Measurements from ENCODE around the gene ACBD6. TPM values are rescaled to one million over a fixed set of nuclear protein-coding genes. Genes with fewer than 3 reads are reported as not detected.

Gene ACBD6
- total RNA-seq, 4 donors from 2014 or later, result 26.6 to 51.3 (median 34.4) TPM

- 16 to 18% methylated on average over 8 of the region's 8 CpGs for WGBS, 2 donors
- H3K27ac ChIP-seq, result peak overlapping the region; percentile 93 to 95 (median 94)
- no peaks in the 10 kb centered on the region for H3K9me3 ChIP-seq
- no peaks in the 10 kb centered on the region for H3K27me3 ChIP-seq
- TF ChIP-seq CTCF (IDR thresholded peaks at IDR 0.05) (no peak), POLR2A (IDR thresholded peaks at IDR 0.05) (no peak)
- intact Hi-C loops (cut with DNase I), result no loop called here
- DNase-seq, result no peak
- peaks cover 0 to 2% (median 0%) of the 10 kb centered on the region in 3 donors for H3K36me3 ChIP-seq
- peaks cover 0 to 37% (median 18%) of the 10 kb centered on the region in 3 donors for H3K4me1 ChIP-seq
- H3K4me3 ChIP-seq, result peak overlapping the region; percentile 74 to 95 (median 86)
Measured at GRCh38 chr1:180503280-180503862, 994 bp upstream of the ACBD6 start.

GRCh38 chr1:180501865-180502360 is 464 bp downstream of the ACBD6 start:
- Histone ChIP-seq H3K4me3 (peak overlapping the region; percentile 74 to 95 (median 86)), H3K9me3 (no peaks in the 10 kb centered on the region), H3K4me1 (peaks cover 0 to 37% (median 18%) of the 10 kb centered on the region in 3 donors), H3K27me3 (no peaks in the 10 kb centered on the region), H3K27ac (peak overlapping the region; percentile 93 to 95 (median 94)), H3K36me3 (peaks cover 0 to 4% (median 0%) of the 10 kb centered on the region in 3 donors)
- no peak for TF ChIP-seq POLR2A (IDR thresholded peaks at IDR 0.05)
- peak in 1 of 6 experiments; percentile 7 for TF ChIP-seq CTCF (IDR thresholded peaks at IDR 0.05)
- DNase-seq, result no peak
- intact Hi-C loops (cut with DNase I), result no loop called here
- WGBS, 2 donors, result 0 to 1% methylated on average over 6 to 8 of the region's 18 CpGs

GRCh38 chr1:180500689-180501088 is 1.7 kb downstream of the ACBD6 start:
- Histone ChIP-seq H3K9me3 (no peaks in the 10 kb centered on the region), H3K4me1 (peaks cover 0 to 37% (median 18%) of the 10 kb centered on the region in 3 donors), H3K36me3 (peaks cover 0 to 4% (median 0%) of the 10 kb centered on the region in 3 donors), H3K27ac (no peak overlapping the region), H3K27me3 (no peaks in the 10 kb centered on the region), H3K4me3 (peak overlapping the region in 1 of 4 donors; percentile 78)
- DNase-seq, result no peak
- intact Hi-C loops (cut with DNase I), result no loop called here
- WGBS, 2 donors, result 63 to 65% methylated on average over 2 of the region's 2 CpGs
- TF ChIP-seq POLR2A (IDR thresholded peaks at IDR 0.05), result no peak
- TF ChIP-seq CTCF (IDR thresholded peaks at IDR 0.05), result no peak

- intact Hi-C loops (cut with DNase I), result no loop called here
- WGBS, 2 donors, result 91 to 96% methylated on average over 4 of the region's 4 CpGs
- H3K27ac ChIP-seq, result no peak overlapping the region
- peaks cover 0 to 34% (median 18%) of the 10 kb centered on the region in 3 donors for H3K4me1 ChIP-seq
- peaks cover 0 to 19% (median 0%) of the 10 kb centered on the region in 3 donors for H3K36me3 ChIP-seq
- no peaks in the 10 kb centered on the region for H3K9me3 ChIP-seq
- TF ChIP-seq CTCF (IDR thresholded peaks at IDR 0.05), result no peak
- no peak for TF ChIP-seq POLR2A (IDR thresholded peaks at IDR 0.05)
- no peaks in the 10 kb centered on the region for H3K27me3 ChIP-seq
- DNase-seq, result no peak
- H3K4me3 ChIP-seq, result no peak overlapping the region
Measured at GRCh38 chr1:180498594-180498993, 3.8 kb downstream of the ACBD6 start.

- H3K36me3 ChIP-seq, result peaks cover 0 to 21% (median 0%) of the 10 kb centered on the region in 3 donors
- TF ChIP-seq CTCF (IDR thresholded peaks at IDR 0.05) (no peak), POLR2A (IDR thresholded peaks at IDR 0.05) (no peak)
- intact Hi-C loops (cut with DNase I), result no loop called here
- WGBS, 2 donors, result 76 to 83% methylated on average over 3 of the region's 3 CpGs
- no peak overlapping the region for H3K27ac ChIP-seq
- no peaks in the 10 kb centered on the region for H3K27me3 ChIP-seq
- H3K4me3 ChIP-seq, result no peak overlapping the region
- DNase-seq, result no peak
- H3K4me1 ChIP-seq, result peaks cover 0 to 29% (median 18%) of the 10 kb centered on the region in 3 donors
- no peaks in the 10 kb centered on the region for H3K9me3 ChIP-seq
Measured at GRCh38 chr1:180497826-180498225, 4.6 kb downstream of the ACBD6 start.
